NCI-H1048 (cell line): Measurements from ENCODE around the gene CHCHD3.
"Not testable (repeated sequence)": the region's sequence is repeated elsewhere in the genome, so short reads cannot be mapped to it uniquely, and the experiment has no call there.

Experiments used
- DNase-seq: peaks from one replicate; lab custom pipeline; 2025; lab: John Stamatoyannopoulos, UW

The CHCHD3 gene

DNA sequence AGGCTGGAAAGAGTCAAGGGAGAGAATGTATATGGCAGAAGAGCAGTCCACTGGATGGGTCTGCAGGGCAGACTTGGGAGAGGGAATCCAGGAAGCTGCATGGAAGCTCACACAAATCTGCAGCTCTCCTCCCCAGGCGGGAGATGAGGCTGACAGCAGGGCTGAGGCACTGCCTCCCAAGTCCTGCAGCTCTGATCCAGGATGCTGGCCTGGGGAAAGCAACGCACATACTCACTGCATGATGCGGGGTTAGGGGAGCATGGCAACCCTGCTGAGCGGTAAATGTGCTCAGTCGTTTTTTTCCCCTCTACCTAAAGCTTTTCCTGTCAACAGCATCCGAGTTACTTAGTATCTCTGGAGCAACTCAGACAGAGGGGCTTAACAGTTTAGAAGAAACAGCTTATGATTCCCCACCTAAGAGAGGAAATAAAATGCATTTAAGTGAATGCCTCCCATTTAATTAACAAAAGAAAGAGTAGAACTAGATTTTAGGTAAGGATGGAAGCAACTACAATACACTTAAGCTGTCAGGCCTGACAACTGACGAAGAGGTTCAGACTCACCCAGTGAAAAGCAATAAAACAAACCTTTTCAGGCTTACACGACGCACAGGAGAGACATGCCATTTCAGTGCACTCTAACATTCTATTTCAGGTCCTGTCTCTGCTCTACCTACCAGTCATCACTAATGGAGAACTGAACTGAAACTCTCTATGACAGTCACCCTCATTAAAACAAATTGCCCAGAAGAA is 37.0 kb downstream of the CHCHD3 start:
- no peak for DNase-seq

- DNase-seq, result no peak
Measured at GRCh38 chr7:133040674-133041073, 41.2 kb downstream of the CHCHD3 start.

DNA sequence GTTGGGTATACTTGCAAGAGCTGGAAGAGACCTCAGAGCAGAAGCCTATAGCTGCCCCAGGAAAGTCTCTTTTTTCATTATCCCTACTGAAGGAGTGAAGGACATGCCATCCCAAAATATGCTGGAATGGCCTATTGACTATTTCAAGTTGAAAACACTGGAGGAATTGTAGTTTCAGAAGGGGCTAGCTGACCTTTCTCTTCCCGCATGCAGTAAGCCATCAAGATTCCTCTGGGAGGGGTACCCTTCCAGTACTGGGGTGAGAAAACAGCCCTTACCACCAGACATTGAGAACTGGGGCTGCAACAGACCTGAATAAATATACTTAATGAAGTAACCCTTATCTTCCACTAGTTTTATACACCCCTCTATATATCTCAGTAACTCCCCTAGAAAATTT is 41.7 kb downstream of the CHCHD3 start:
- DNase-seq, result no peak

GRCh38 chr7:133039614-133040013 is 42.3 kb downstream of the CHCHD3 start:
- DNase-seq, result no peak

- DNase-seq, result no peak
Measured at GRCh38 chr7:133036289-133036688, 45.6 kb downstream of the CHCHD3 start.

- not testable (repeated sequence) for DNase-seq
Measured at GRCh38 chr7:133035240-133035639, 46.6 kb downstream of the CHCHD3 start.

GRCh38 chr7:133030346-133030745 is 51.5 kb downstream of the CHCHD3 start:
- DNase-seq, result no peak

- no peak for DNase-seq
Measured at GRCh38 chr7:133029463-133029862, 52.4 kb downstream of the CHCHD3 start.

GRCh38 chr7:133027397-133027796 is 54.5 kb downstream of the CHCHD3 start:
- no peak for DNase-seq

DNA sequence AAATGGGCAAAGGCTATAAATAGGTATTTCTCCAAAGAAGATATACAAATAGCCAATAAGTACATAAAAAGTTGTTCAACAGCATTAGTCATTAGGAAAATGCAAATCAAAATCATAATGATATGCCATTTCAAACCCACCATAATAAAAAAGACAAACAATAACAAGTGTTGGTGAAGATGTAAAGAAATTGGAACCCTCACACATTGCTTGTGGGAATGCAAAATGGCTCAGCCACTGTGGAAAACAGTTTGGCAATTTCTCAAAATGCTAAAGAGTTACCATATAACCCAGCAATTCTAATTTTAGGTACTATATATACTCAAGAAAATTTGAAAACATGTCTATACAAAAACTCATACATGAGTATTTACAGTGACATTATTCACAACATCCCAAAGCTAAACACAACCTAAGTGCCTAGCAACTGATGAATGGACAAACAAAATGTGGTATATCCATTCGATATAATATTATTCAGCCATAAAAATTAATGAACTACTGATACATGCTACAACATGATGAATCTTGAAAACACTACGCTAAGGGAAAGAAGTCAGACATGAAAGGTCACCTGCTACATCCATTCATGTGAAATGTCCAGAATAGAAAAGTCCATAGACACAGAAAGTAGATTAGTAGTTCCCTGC is 55.6 kb downstream of the CHCHD3 start:
- DNase-seq, result no peak

GRCh38 chr7:133025056-133025455 is 56.8 kb downstream of the CHCHD3 start:
- no peak for DNase-seq

DNA sequence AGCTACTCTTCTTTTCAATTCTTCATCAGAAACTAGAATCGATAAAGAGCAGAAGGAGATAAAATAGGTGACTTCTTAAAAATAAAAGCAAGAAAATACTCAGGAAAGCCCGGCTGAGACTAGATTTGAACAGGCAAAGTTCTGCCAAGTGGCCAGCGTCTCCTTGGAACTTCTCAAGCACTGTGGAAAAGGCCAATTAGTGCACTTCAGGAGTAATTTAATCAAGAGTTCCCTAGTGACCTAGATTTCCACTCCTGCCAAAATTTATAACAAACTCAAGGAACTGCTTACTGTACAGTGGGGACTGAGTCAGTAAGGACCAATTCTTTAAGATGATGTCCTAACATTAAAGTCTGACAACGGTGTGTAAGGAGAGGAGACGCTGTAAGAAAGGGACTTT is 57.3 kb downstream of the CHCHD3 start:
- no peak for DNase-seq

- no peak for DNase-seq
Measured at GRCh38 chr7:133023370-133024071, 58.4 kb downstream of the CHCHD3 start.

DNA sequence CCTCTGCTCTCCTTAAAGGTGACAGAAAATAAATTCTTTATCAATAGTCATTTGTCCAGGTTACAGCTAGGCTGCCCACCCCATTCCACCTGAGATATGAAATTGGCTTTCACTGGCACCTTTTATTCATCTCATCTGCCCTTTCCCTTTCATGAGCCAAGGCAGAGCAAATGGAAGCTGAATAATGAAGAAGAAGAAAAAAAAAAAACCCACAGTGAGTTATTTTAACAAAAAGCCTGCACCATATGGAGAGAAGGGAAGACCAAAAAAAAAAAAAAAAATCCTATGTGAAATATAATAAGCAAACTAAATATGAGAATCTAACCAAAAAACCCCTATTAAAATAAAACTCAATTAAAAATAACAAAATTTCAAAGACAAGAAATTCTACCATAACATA is 59.2 kb downstream of the CHCHD3 start:
- no peak for DNase-seq

DNA sequence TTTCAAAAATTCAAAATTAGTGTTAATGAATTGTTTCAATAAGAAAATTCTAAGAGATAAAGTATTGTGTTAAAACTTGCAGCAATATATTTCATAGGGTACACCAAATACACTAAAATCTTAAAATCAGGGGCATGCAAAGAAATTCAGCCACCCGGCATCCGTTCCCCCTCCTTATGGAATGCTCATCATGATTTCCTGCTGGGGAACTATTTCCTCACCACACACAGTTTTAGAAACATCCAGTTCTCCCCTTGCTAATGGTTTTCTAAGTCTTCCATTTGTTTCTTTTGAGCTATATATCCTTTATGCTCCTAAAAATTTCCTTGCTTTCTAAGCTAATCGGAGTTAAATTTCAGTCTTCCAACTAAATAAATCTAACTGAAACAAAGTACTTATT is 60.7 kb downstream of the CHCHD3 start:
- DNase-seq, result no peak

GRCh38 chr7:133020496-133020895 is 61.4 kb downstream of the CHCHD3 start:
- no peak for DNase-seq

GRCh38 chr7:133019590-133019989 is 62.3 kb downstream of the CHCHD3 start:
- DNase-seq, result no peak

- no peak for DNase-seq
Measured at GRCh38 chr7:133016604-133017003, 65.3 kb downstream of the CHCHD3 start.

GRCh38 chr7:133015888-133016287 is 66.0 kb downstream of the CHCHD3 start:
- DNase-seq, result no peak

- no peak for DNase-seq
Measured at GRCh38 chr7:133011746-133012145, 70.1 kb downstream of the CHCHD3 start.

GRCh38 chr7:133009426-133010252 is 72.3 kb downstream of the CHCHD3 start:
- DNase-seq, result no peak

- no peak for DNase-seq
Measured at GRCh38 chr7:133007961-133008360, 73.9 kb downstream of the CHCHD3 start.
